Activated CD8-positive, alpha-beta memory T cell treated with anti-CD3 and anti-CD28 coated beads, Interleukin-2, amount 50 U/mL, for 24 hours (primary cell): ENCODE data around the gene DUOXA1.
"Not testable (repeated sequence)": the region's sequence is repeated elsewhere in the genome, so short reads cannot be mapped to it uniquely, and the experiment has no call there.

ENCODE experiments used
- DNase-seq: peaks from one replicate; pipeline ENCODE4 v3.0.0-alpha.2; 2020; ENCODE audit errors: extremely low read depth

Gene DUOXA1

GRCh38 chr15:45089712-45090373 is 39.8 kb downstream of the DUOXA1 start:
- DNase-seq = no peak

DNA sequence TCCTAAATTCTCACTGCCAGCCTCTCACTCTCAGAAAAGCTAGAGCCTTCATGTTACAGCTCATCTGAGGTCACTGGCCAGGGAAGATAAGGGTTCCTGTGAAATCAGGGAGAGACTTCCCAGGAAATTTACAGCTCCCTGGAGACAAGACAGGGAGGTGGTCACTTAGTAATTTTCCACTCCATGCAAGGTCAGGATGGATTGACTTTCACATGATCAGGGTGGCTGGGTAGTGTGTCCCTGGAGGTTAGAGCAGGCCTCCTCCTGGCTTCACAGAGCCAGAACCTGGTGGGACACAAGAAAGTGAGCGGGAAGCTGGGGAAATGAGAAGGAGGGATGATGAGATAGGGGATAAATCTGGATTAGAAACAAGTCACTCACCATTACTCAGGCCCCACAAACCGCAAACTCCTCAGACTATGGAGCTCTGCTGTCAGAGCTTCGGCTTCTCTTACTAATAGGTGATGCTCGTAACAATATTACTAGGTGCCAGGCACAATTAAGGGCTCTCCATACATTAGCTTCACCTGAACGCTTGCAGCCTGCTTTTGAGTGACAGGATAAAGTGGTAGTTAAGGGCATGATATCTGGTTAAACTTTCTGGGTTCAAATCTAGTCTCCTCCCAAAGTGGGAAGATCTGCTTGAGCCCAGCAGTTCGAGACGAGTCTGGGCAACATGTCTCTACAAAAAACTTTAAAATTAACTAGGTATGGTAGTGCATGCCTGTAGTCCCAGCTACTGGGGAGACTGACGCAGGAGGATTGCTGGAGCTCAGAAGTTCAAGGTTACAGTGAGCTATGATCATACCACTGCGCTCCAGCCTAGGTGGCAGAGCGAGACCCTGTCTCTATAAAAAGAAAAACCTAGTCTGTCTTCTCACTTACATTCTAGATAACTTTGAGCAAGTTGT is 40.6 kb downstream of the DUOXA1 start:
- DNase-seq = no peak

GRCh38 chr15:45087513-45087912 is 42.2 kb downstream of the DUOXA1 start:
- DNase-seq = no peak

GRCh38 chr15:45084163-45084562 is 45.5 kb downstream of the DUOXA1 start:
- DNase-seq = no peak

GRCh38 chr15:45083223-45083622 is 46.5 kb downstream of the DUOXA1 start:
- DNase-seq = no peak

- not testable (repeated sequence) for DNase-seq
Observed at GRCh38 chr15:45082412-45082811, 47.3 kb downstream of the DUOXA1 start.

DNA sequence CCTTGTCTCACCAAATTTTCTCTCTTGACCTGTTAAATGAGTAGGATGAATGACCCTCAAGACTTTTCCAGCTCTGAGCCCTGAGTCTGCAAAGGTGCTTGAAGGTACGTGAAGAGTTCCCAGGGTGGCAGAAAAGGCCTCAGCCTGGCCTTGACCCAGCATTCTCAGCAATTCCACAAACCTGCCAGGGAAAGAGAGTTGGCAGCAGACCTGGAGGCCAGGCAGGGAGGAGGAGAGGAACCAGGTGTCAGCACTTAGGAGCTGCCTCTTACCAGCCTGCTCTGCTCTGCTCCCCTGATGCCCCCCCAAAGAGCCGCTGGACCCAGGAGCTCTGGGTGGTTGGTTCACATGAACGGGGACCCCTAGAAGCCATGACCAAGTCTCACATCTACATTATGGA is 49.1 kb downstream of the DUOXA1 start:
- DNase-seq = not testable (repeated sequence)

DNA sequence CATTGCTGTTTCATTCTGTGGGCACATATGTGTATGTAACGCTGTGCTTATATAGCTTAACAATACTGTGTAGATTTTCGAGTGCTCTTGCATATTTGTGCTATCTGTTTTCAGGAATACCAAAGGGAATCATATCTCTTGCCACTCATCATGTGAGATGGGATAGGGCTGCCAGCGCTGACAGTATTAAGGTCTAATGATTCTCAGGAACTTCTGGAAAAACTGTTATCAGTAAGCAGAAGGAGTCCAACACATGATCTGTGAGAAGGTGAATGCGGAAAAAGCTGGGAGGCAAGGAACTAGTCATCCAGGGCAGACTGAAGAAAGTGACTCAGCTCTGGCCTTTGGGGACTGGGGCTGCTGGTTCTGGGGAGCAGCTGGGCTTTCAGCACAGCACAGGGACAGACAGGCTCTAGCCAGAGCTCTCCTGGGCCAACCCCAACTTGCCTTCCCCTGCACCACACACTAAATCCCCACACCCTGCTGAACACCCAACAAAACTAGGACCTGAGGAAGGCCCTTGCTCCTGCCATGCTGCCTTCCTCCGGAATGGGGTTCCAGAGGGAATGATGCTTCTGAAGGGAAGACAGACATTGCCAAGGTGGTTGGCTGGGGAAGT is 49.9 kb downstream of the DUOXA1 start:
- DNase-seq = not testable (repeated sequence)

DNA sequence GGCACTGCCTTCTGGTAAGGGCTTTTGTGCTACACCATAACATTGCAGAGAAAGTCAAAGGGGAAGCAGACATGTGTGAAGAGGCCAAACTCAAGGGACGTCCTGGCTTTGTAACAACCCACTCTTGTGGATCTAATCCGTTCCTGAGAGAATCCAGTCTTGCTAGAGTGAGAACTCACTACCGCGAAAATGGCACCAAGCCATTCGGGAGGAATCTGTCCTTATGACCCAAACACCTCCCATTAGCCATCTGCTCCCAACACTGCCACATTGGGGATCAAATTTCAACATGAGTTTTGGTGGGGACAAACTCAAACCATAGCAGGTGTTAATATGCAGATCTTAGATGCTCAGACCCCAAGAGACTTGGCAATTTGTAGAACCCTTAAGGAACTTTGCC is 50.5 kb downstream of the DUOXA1 start:
- not testable (repeated sequence) for DNase-seq

DNA sequence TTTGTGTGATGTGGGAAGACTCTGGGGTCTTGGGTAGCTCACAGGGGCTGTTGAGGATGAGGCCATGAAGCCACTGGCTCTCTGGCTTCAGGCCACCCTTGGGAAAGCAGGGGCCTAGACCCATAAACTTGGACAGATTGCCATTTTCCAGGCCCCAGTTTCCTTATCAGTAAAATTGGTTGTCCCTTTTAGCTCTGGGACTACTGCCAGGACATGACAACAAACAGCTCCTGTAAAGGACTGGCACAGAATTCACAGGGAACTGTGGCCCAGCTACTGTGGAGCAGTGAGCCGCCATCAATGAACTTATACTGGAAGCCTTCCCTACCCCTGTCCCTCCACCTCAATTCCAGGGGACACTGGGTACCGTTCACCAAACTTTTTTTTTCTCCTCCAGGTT is 52.3 kb downstream of the DUOXA1 start:
- not testable (repeated sequence) for DNase-seq

GRCh38 chr15:45075440-45076320 is 54.0 kb downstream of the DUOXA1 start:
- not testable (repeated sequence) for DNase-seq

DNA sequence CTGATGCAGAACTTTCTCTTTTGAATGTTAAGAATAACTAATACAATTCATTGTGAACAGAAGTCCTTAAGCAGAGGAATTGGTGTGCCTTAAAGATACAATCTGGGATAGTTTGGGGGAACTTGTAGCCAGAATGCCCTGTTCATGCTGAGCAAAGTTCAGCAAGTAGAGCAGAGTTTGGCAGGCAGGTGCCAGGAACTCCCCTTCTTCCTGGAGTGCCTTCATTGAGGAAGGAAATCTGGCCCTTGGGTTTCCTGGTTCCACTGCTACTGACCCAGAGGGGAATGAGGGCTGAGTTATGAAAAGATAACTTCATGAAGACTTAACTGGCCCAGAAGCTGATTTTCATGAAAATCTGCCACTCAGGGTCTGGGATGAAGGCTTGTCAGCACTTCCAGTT is 56.1 kb downstream of the DUOXA1 start:
- not testable (repeated sequence) for DNase-seq

DNA sequence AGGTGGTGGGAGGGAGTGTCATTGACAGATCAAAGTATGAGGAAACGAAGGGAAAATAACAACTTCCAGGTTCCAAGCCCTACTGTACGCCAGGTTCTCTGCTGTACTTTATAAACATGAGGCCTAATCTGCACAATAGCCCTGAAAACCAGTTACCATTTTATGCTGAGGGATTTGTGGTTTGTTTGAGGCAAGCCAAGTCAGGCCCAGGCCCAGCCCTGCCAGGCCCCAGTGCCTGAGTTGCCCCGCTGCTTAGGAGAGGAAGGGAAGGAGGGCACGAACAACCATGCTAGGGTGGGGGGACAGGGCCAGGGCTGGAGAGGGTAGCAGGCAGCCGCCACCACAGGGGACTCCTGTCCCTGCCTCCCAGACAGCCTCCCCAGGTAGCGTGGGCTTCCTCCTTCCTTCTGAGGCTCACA is 59.7 kb downstream of the DUOXA1 start:
- not testable (repeated sequence) for DNase-seq
